Type B pancreatic cell (in vitro differentiated cells): Measurements from ENCODE around the gene NRCAM. TPM values are rescaled to one million over a fixed set of nuclear protein-coding genes. Genes with fewer than 3 reads are reported as not detected.

Experiments
- DNase-seq: peaks from one replicate; pipeline ENCODE4 v3.0.0; 2021; ENCODE audit warnings: mixed read lengths; ENCODE audit not compliant: unreplicated experiment; ENCODE audit errors: extremely low spot score
- H3K27ac Mint-ChIP-seq: 2 replicates; pipeline ENCODE4 v1.8.0; 2021; ENCODE audit warnings: mild to moderate bottlenecking, mixed read lengths
- H3K27me3 Mint-ChIP-seq: 2 replicates; pipeline ENCODE4 v1.8.0; 2021; ENCODE audit warnings: mixed read lengths
- H3K36me3 Mint-ChIP-seq: 2 replicates; pipeline ENCODE4 v1.8.0; 2021; ENCODE audit warnings: mixed read lengths
- H3K4me1 Mint-ChIP-seq: one replicate; pipeline ENCODE4 v1.8.0; 2021; ENCODE audit warnings: mixed read lengths; ENCODE audit not compliant: unreplicated experiment
- H3K4me3 Mint-ChIP-seq: 2 replicates; pipeline ENCODE4 v1.8.0; 2021; ENCODE audit warnings: mild to moderate bottlenecking, mixed read lengths
- H3K9me3 Mint-ChIP-seq: 2 replicates; pipeline ENCODE4 v1.8.0; 2021; ENCODE audit warnings: mixed read lengths
- CTCF ChIP-seq: fragments of 200-600 bp; sonication (generic); conservative IDR thresholded peaks from 2 replicates; pipeline ENCODE4 v1.5.0; 2021; ENCODE audit warnings: antibody characterized with exemption, mild to moderate bottlenecking
- total RNA-seq: library from RNA; stranded (reverse); gene quantifications from 2 replicates; pipeline ENCODE4 v1.2.1, GENCODE V29; 2021; ENCODE audit warnings: low replicate concordance

The NRCAM gene
- total RNA-seq, 1 donor from 2014 or later, result 41.0 TPM

GRCh38 chr7:108292541-108292940 is 163.7 kb downstream of the NRCAM start:
- TF ChIP-seq CTCF, result no peak
- H3K36me3 Mint-ChIP-seq, result no peaks in the 10 kb centered on the region
- H3K27ac Mint-ChIP-seq, result no peak overlapping the region
- peaks cover 21% of the 10 kb centered on the region for H3K4me1 Mint-ChIP-seq
- H3K9me3 Mint-ChIP-seq, result no peaks in the 10 kb centered on the region
- H3K4me3 Mint-ChIP-seq, result no peak overlapping the region
- H3K27me3 Mint-ChIP-seq, result no peaks in the 10 kb centered on the region
- DNase-seq, result no peak

- Mint-ChIP-seq H3K4me1 (peaks cover 21% of the 10 kb centered on the region), H3K27ac (peak overlapping the region; percentile 4), H3K27me3 (no peaks in the 10 kb centered on the region), H3K36me3 (no peaks in the 10 kb centered on the region), H3K4me3 (peak overlapping the region; percentile 4), H3K9me3 (no peaks in the 10 kb centered on the region)
- DNase-seq, result no peak
- no peak for TF ChIP-seq CTCF
Measured at GRCh38 chr7:108291791-108292440, 164.3 kb downstream of the NRCAM start.

GRCh38 chr7:108291152-108291508 is 165.1 kb downstream of the NRCAM start:
- Mint-ChIP-seq H3K4me3 (no peak overlapping the region), H3K36me3 (no peaks in the 10 kb centered on the region), H3K4me1 (peaks cover 21% of the 10 kb centered on the region), H3K27ac (peak overlapping the region; percentile 4), H3K9me3 (no peaks in the 10 kb centered on the region), H3K27me3 (no peaks in the 10 kb centered on the region)
- TF ChIP-seq CTCF, result no peak
- no peak for DNase-seq

GRCh38 chr7:108290459-108291151 is 165.6 kb downstream of the NRCAM start:
- H3K9me3 Mint-ChIP-seq, result no peaks in the 10 kb centered on the region
- H3K27ac Mint-ChIP-seq, result no peak overlapping the region
- peaks cover 21% of the 10 kb centered on the region for H3K4me1 Mint-ChIP-seq

GRCh38 chr7:108289852-108290251 is 166.4 kb downstream of the NRCAM start:
- DNase-seq, result no peak
- Mint-ChIP-seq H3K36me3 (no peaks in the 10 kb centered on the region), H3K4me1 (peaks cover 21% of the 10 kb centered on the region), H3K27ac (no peak overlapping the region), H3K9me3 (no peaks in the 10 kb centered on the region), H3K4me3 (peak overlapping the region; percentile 15), H3K27me3 (no peaks in the 10 kb centered on the region)
- no peak for TF ChIP-seq CTCF

More at GRCh38 chr7:108290459-108291151, 165.6 kb downstream of the NRCAM start:
- no peaks in the 10 kb centered on the region for H3K27me3 Mint-ChIP-seq
- no peak for TF ChIP-seq CTCF
- DNase-seq, result no peak
- H3K4me3 Mint-ChIP-seq, result peak overlapping the region; percentile 48
- H3K36me3 Mint-ChIP-seq, result no peaks in the 10 kb centered on the region
